Neuronal stem cell (in vitro differentiated cells): ENCODE results near the gene ENO4.

Experiments used
- DNase-seq: peaks from one replicate; pipeline ENCODE4 v3.0.0-alpha.2; 2013; ENCODE audit warnings: low spot score
- H2AFZ ChIP-seq: one replicate; pipeline ENCODE4 v1.6.1; 2013; ENCODE audit warnings: mild to moderate bottlenecking, low read length, inconsistent platforms
- H2AK5ac ChIP-seq: 2 replicates; pipeline ENCODE4 v1.6.1; 2013; ENCODE audit warnings: low read depth, mild to moderate bottlenecking, inconsistent platforms, low read length, moderate library complexity, mixed read lengths
- H2BK120ac ChIP-seq: 2 replicates; pipeline ENCODE4 v1.6.1; 2013; ENCODE audit warnings: low read depth, mild to moderate bottlenecking, inconsistent platforms, low read length, moderate library complexity, mixed read lengths
- H2BK12ac ChIP-seq: one replicate; pipeline ENCODE4 v1.6.1; 2013; ENCODE audit warnings: low read length, inconsistent platforms
- H2BK15ac ChIP-seq: 2 replicates; pipeline ENCODE4 v1.6.1; 2013; ENCODE audit warnings: mild to moderate bottlenecking, low read length, inconsistent platforms, mixed read lengths
- H2BK5ac ChIP-seq: one replicate; pipeline ENCODE4 v1.6.1; 2013; ENCODE audit warnings: inconsistent platforms, mild to moderate bottlenecking, low read length, moderate library complexity
- H3K14ac ChIP-seq: one replicate; pipeline ENCODE4 v1.6.1; 2013; ENCODE audit warnings: low read length, inconsistent platforms
- H3K18ac ChIP-seq: 2 replicates; pipeline ENCODE4 v1.6.1; 2013; ENCODE audit warnings: low read length, inconsistent platforms
- H3K23ac ChIP-seq: 2 replicates; pipeline ENCODE4 v1.6.1; 2013; ENCODE audit warnings: low read depth, mild to moderate bottlenecking, mixed read lengths, low read length, inconsistent platforms; ENCODE audit not compliant: poor library complexity
- H3K27ac ChIP-seq: replicated peaks from 3 replicates; pipeline ENCODE4 v1.5.1; 2013; ENCODE audit warnings: low read length, inconsistent platforms
- H3K27me3 ChIP-seq, 3 experiments: 2 replicates each; pipeline ENCODE4 v1.6.1; 2013; ENCODE audit warnings: low read length in 3 of 3, mild to moderate bottlenecking in 2 of 3, inconsistent platforms in 1 of 3, low read depth in 1 of 3, mixed read lengths in 1 of 3, moderate library complexity in 1 of 3; ENCODE audit not compliant: control insufficient read depth in 3 of 3, insufficient read depth in 3 of 3
- H3K36me3 ChIP-seq, 2 donors: replicated peaks in 1 of 2; 2 replicates each; pipeline ENCODE4 v1.6.1; 2013; ENCODE audit warnings: low read length in 2 of 2; ENCODE audit not compliant: control insufficient read depth in 2 of 2, insufficient read depth in 2 of 2
- H3K4ac ChIP-seq: 2 replicates; pipeline ENCODE4 v1.6.1; 2013; ENCODE audit warnings: inconsistent platforms, mild to moderate bottlenecking, low read length, moderate library complexity
- H3K4me1 ChIP-seq, 2 donors: 1 replicate in 1 of 2; 2 replicates in 1 of 2; pipeline ENCODE4 v1.6.1; 2013; ENCODE audit warnings: low read length in 2 of 2, low read depth in 1 of 2; ENCODE audit not compliant: control insufficient read depth in 2 of 2, insufficient read depth in 1 of 2
- H3K4me2 ChIP-seq: one replicate; pipeline ENCODE4 v1.6.1; 2013; ENCODE audit warnings: mild to moderate bottlenecking, low read length, inconsistent platforms; ENCODE audit not compliant: insufficient read depth, poor library complexity, severe bottlenecking
- H3K4me3 ChIP-seq, 2 donors: 2 replicates each; pipeline ENCODE4 v1.5.1; 2013; ENCODE audit warnings: low read length in 2 of 2, mild to moderate bottlenecking in 2 of 2, inconsistent platforms in 1 of 2, moderate library complexity in 1 of 2
- H3K79me1 ChIP-seq: one replicate; pipeline ENCODE4 v1.6.1; 2013; ENCODE audit warnings: low read depth, mild to moderate bottlenecking, inconsistent platforms, low read length, moderate library complexity
- H3K9ac ChIP-seq: one replicate; pipeline ENCODE4 v1.6.1; 2013; ENCODE audit warnings: mild to moderate bottlenecking, low read depth, low read length, inconsistent platforms; ENCODE audit not compliant: poor library complexity
- H3K9me3 ChIP-seq, 2 donors: replicated peaks in 1 of 2; 2 replicates each; pipeline versions ENCODE3 to v1.6.1; 2013; ENCODE audit warnings: low read length in 2 of 2, mild to moderate bottlenecking in 2 of 2, inconsistent platforms in 1 of 2, low read depth in 1 of 2, mixed read lengths in 1 of 2, moderate library complexity in 1 of 2; ENCODE audit not compliant: control insufficient read depth in 2 of 2, insufficient read depth in 1 of 2
- H4K8ac ChIP-seq: one replicate; pipeline ENCODE4 v1.6.1; 2013; ENCODE audit warnings: low read depth, mild to moderate bottlenecking, inconsistent platforms, low read length, moderate library complexity
- H4K91ac ChIP-seq: one replicate; pipeline ENCODE4 v1.6.1; 2013; ENCODE audit warnings: low read length, low read depth, mild to moderate bottlenecking, inconsistent platforms; ENCODE audit not compliant: poor library complexity
- WGBS, 2 donors: extraction: QIAGEN DNeasy Blood & Tissue Kit; methylation state at CpG; one replicate each; pipeline ENCODE4 v1.1.7; 2013; ENCODE audit warnings: missing lambda C conversion rate in 2 of 2, mixed read lengths in 1 of 2; ENCODE audit not compliant: insufficient read length in 2 of 2, insufficient replicate concordance in 1 of 2; ENCODE audit errors: extremely low coverage in 2 of 2; 5-methylcytosine and 5-hydroxymethylcytosine counted together

ENO4 gene

DNA sequence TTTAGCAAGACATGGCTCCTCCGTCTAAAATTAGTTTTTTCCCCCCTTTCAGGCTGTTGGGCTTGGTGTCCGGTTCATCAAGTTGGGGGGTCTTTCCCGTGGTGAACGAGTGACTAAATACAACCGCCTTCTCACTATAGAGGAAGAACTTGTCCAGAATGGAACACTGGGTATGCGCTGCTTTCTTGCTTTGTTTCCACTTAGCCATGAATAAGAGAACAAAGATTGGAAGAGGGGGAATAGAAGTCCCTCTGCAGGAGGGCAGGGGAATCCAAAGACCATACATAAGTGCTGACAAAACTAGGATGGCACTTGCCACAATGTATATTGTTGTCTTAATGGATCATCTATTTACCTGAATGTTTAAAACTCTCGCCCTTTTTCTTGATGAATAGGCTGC is 30.5 kb downstream of the ENO4 start:
- Histone ChIP-seq H2BK15ac (no peak overlapping the region), H2BK12ac (no peak overlapping the region), H3K14ac (no peak overlapping the region), H3K27ac (no peak overlapping the region), H3K23ac (no peak overlapping the region), H2BK5ac (no peak overlapping the region), H3K4me1 (peaks cover 0 to 5% of the 10 kb centered on the region in 2 donors), H3K9ac (no peak overlapping the region), H4K8ac (no peak overlapping the region), H3K18ac (no peak overlapping the region), H3K79me1 (no peaks in the 10 kb centered on the region), H4K91ac (no peak overlapping the region), H3K27me3 (peaks cover 0 to 70% (median 0%) of the 10 kb centered on the region in 3 experiments), H3K36me3 (no peaks in the 10 kb centered on the region), H2AK5ac (no peak overlapping the region), H3K9me3 (no peaks in the 10 kb centered on the region), H2AFZ (no peak overlapping the region), H2BK120ac (no peak overlapping the region), H3K4me2 (no peak overlapping the region), H3K4ac (no peak overlapping the region), H3K4me3 (no peak overlapping the region)
- no CpG with 5 or more reads among the region's 7 CpGs for WGBS, 2 donors
- DNase-seq = peak; percentile 51

DNA sequence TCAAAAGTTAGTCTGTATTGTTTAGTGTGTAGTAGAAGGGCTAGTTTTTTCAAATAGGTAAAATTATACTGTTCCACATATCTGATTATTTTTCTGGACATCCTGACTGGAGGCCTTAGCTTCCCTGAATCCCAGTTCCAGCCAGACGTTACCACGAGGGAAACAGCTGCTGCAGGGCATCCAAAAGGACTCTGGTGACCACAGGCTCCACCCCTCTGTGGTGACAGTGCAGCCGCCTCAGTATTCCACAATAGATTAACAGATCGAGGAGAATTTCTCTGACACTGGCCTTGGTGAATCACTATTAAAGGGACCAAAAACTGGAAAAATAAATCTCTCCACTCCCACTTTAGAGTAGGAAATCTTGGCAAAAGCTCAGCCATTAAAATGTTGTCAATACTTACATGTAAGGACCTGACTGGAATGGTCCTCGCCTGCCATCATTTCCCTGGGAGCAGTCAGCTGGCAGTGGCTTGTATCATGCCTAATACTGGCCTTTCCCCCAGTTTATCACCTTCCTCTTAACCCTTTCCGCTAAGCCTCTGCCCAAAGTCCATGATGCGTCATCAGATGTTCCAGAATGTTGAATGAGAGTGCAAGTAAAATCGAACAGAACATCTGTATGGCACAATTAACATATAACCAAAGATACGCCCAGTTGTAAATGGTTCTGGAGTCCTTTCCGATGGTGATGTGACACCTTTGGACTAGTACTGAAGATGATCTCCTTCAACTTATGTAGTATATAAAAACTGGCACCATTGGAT is 31.6 kb downstream of the ENO4 start:
- H3K23ac ChIP-seq = no peak overlapping the region
- H2AFZ ChIP-seq = no peak overlapping the region
- no peak overlapping the region for H3K4ac ChIP-seq
- no CpG with 5 or more reads among the region's 10 CpGs for WGBS, 2 donors
- H3K4me1 ChIP-seq = peaks cover 0 to 5% of the 10 kb centered on the region in 2 donors
- no peak overlapping the region for H3K4me3 ChIP-seq
- H2AK5ac ChIP-seq = no peak overlapping the region
- H3K27me3 ChIP-seq = peaks cover 0 to 62% (median 0%) of the 10 kb centered on the region in 3 experiments
- H3K18ac ChIP-seq = no peak overlapping the region
- DNase-seq = no peak
- H3K27ac ChIP-seq = no peak overlapping the region
- no peak overlapping the region for H2BK15ac ChIP-seq
- no peak overlapping the region for H4K8ac ChIP-seq
- H4K91ac ChIP-seq = no peak overlapping the region
- H2BK12ac ChIP-seq = no peak overlapping the region
- H2BK120ac ChIP-seq = no peak overlapping the region
- no peaks in the 10 kb centered on the region for H3K36me3 ChIP-seq
- H3K9me3 ChIP-seq = no peaks in the 10 kb centered on the region
- H3K4me2 ChIP-seq = no peak overlapping the region
- no peak overlapping the region for H3K9ac ChIP-seq
- H3K14ac ChIP-seq = no peak overlapping the region
- no peaks in the 10 kb centered on the region for H3K79me1 ChIP-seq
- H2BK5ac ChIP-seq = no peak overlapping the region

DNA sequence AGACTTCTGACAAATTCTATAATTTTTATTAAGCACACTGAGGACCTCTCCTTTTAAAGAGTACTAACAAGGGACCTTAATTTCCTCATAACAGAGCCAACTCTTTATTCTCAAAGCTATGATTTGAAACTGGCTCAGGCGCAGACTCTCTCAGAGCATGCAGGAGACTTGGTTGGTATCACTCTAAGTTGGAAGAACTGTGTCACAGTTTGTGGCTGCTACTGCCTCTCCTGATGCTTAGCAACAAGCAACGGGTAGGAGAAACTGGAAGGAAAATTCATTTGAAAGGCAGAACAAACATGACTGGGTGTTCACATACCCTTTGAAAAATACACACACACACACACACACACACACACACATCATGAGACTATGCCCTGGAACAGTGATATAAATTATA is 33.3 kb downstream of the ENO4 start:
- no peak for DNase-seq
- Histone ChIP-seq H3K36me3 (no peaks in the 10 kb centered on the region), H3K14ac (no peak overlapping the region), H2AK5ac (no peak overlapping the region), H4K91ac (no peak overlapping the region), H2BK15ac (no peak overlapping the region), H2BK12ac (no peak overlapping the region), H3K9ac (no peak overlapping the region), H2BK5ac (no peak overlapping the region), H3K27me3 (peaks cover 0 to 51% (median 0%) of the 10 kb centered on the region in 3 experiments), H3K18ac (no peak overlapping the region), H3K27ac (no peak overlapping the region), H4K8ac (no peak overlapping the region), H3K4me3 (no peak overlapping the region), H3K4me2 (no peak overlapping the region), H2BK120ac (no peak overlapping the region), H3K9me3 (no peaks in the 10 kb centered on the region), H3K79me1 (no peaks in the 10 kb centered on the region), H3K4ac (no peak overlapping the region), H2AFZ (no peak overlapping the region), H3K4me1 (peaks cover 0 to 13% of the 10 kb centered on the region in 2 donors), H3K23ac (no peak overlapping the region)
- WGBS, 2 donors = no CpG with 5 or more reads among the region's 2 CpGs

DNA sequence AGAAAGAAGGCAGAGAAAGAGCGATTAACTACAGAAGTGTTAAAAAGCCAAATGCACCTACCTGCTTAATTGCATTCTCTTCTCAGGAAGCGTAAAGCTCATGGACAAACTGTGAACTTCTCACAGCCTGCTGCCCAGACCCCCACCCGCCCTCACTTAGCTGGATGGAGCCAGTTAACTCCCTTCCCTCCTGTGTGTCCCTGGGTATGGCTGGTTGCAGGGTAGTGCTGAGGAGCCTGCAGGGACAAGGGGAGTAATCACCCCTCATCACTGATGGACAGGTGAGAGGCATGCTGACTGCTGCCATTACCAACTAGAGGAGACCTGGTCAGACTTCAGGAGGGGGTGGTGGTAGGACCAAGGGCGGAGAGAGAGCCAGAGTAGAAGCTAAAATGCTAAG is 37.5 kb downstream of the ENO4 start:
- Histone ChIP-seq H4K8ac (no peak overlapping the region), H3K9me3 (no peaks in the 10 kb centered on the region), H2BK5ac (no peak overlapping the region), H3K4me2 (no peak overlapping the region), H3K27me3 (peaks cover 0 to 28% (median 0%) of the 10 kb centered on the region in 3 experiments), H3K79me1 (no peaks in the 10 kb centered on the region), H3K36me3 (no peaks in the 10 kb centered on the region), H4K91ac (no peak overlapping the region), H3K18ac (no peak overlapping the region), H3K23ac (no peak overlapping the region), H3K4me3 (no peak overlapping the region), H3K9ac (no peak overlapping the region), H2AFZ (no peak overlapping the region), H2BK120ac (no peak overlapping the region), H2BK12ac (no peak overlapping the region), H3K4ac (no peak overlapping the region), H3K27ac (no peak overlapping the region), H3K4me1 (peaks cover 0 to 12% of the 10 kb centered on the region in 2 donors), H3K14ac (no peak overlapping the region), H2AK5ac (no peak overlapping the region), H2BK15ac (no peak overlapping the region)
- DNase-seq = no peak
- no CpG with 5 or more reads among the region's 4 CpGs for WGBS, 2 donors
